Activated CD4-positive, alpha-beta T cell treated with anti-CD3 and anti-CD28 coated beads for 36 hours (primary cell): ENCODE data around the gene NID2. TPM values are rescaled to one million over a fixed set of nuclear protein-coding genes. Genes with fewer than 3 reads are reported as not detected.

ENCODE experiments used
- ATAC-seq: fragments of 200-7000 bp; cut with Tn5 transposase; one replicate; pipeline ENCODE4 v1.10.0; 2021; ENCODE audit warnings: mild to moderate bottlenecking, moderate library complexity
- CTCF ChIA-PET: fragments of 350-600 bp; sonication (Branson Sonifier 250); formaldehyde crosslinking; loops from one replicate; lab custom pipeline; 2021; ENCODE audit warnings: antibody characterized with exemption; lab: Charles Lee
- POLR2A ChIA-PET: fragments of 350-600 bp; sonication (Branson Sonifier 250); formaldehyde crosslinking; loops from one replicate; lab custom pipeline; 2021; ENCODE audit warnings: antibody characterized with exemption, inconsistent platforms; lab: Charles Lee
- DNase-seq: peaks from one replicate; pipeline ENCODE4 v3.0.0-alpha.2; 2020
- H3K27ac Mint-ChIP-seq: one replicate; pipeline ENCODE4 v1.8.0; 2021; ENCODE audit warnings: mixed read lengths
- H3K27me3 Mint-ChIP-seq: one replicate; pipeline ENCODE4 v1.8.0; 2021; ENCODE audit warnings: mixed read lengths
- H3K36me3 Mint-ChIP-seq: one replicate; pipeline ENCODE4 v1.8.0; 2021; ENCODE audit warnings: low read depth, mixed read lengths
- H3K4me1 Mint-ChIP-seq: one replicate; pipeline ENCODE4 v1.8.0; 2021; ENCODE audit warnings: mixed read lengths
- H3K4me3 Mint-ChIP-seq: one replicate; pipeline ENCODE4 v1.8.0; 2021; ENCODE audit warnings: mild to moderate bottlenecking, moderate library complexity, mixed read lengths
- H3K9me3 Mint-ChIP-seq: one replicate; pipeline ENCODE4 v1.8.0; 2021; ENCODE audit warnings: low read depth, mixed read lengths
- intact Hi-C, 2 experiments: fragments of 100-400 bp; cut with DNase I in 1 of 2; cut with micrococcal nuclease in 1 of 2; formaldehyde crosslinking; loops; one replicate each; pipeline versions ENCODE4 v1.14.2 to v1.15.1; 2022 to 2024; cut with DNase I, micrococcal nuclease
- total RNA-seq, 2 experiments: library from RNA; stranded (reverse); gene quantifications; one replicate each; pipeline ENCODE4 v1.2.3, GENCODE V29; 2021

Gene NID2
- total RNA-seq, 2 experiments from 2014 or later: not detected

GRCh38 chr14:51998348-51998747 is 70.5 kb downstream of the NID2 start:
- intact Hi-C loops: loop anchor here (5.0 to 10.0 kb wide), 2 partner anchors 274 to 696 kb away; partner anchors contain the start of gene ERO1A (in 1 of the 2)
- H3K4me1 Mint-ChIP-seq: peaks cover 20% of the 10 kb centered on the region
- peaks cover 52% of the 10 kb centered on the region for H3K36me3 Mint-ChIP-seq
- no peaks in the 10 kb centered on the region for H3K27me3 Mint-ChIP-seq
- CTCF ChIA-PET: interaction anchor here (0.7 to 0.9 kb wide), 3 partner anchors 8 to 134 kb away, joined by 3 to 4 read pairs (median 3); no protein-coding TSS in a partner anchor
- no peak overlapping the region for H3K27ac Mint-ChIP-seq
- DNase-seq (no peak), ATAC-seq (no peak)
- POLR2A ChIA-PET: no interaction called here
- H3K9me3 Mint-ChIP-seq: no peaks in the 10 kb centered on the region
- H3K4me3 Mint-ChIP-seq: no peak overlapping the region

DNA sequence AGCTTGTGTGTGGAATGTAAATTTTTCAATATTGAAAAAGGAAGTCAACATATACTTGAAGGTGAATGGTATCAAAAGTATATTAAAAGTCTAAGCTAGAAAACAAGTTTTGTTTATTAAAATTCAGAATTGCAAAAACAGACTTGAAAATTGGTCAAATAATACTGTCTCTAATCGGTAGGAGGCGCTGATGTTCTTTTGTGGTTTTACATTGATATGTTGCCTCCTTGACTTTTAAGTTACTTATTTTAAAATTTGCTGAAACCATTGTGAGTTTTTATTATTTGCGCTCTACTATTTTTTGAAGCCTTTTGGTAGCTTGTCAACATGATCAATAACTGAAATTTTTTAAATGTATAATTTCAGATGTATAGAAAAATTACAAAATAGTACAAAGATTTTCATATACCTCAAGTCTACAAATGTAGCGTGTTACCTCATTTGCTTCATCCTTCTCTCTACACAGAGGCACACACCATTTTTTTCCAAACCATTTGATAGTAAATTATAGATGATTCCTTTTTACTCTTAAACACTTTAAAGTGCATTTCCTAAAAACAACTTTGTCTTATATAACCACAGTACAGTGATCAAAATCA is 72.6 kb downstream of the NID2 start:
- H3K4me1 Mint-ChIP-seq: peaks cover 35% of the 10 kb centered on the region
- no peaks in the 10 kb centered on the region for H3K27me3 Mint-ChIP-seq
- intact Hi-C loops: loop anchor here (1.0 to 10.0 kb wide), 7 partner anchors 75 to 699 kb away; partner anchors contain the start of gene ERO1A (in 1 of the 2)
- DNase-seq (no peak), ATAC-seq (no peak)
- ChIA-PET CTCF (interaction anchor here (0.6 to 3.2 kb wide), 37 partner anchors 8 to 559 kb away, joined by 3 to 22 read pairs (median 4); no protein-coding TSS in a partner anchor), POLR2A (no interaction called here)
- no peak overlapping the region for H3K4me3 Mint-ChIP-seq
- no peaks in the 10 kb centered on the region for H3K9me3 Mint-ChIP-seq
- H3K36me3 Mint-ChIP-seq: peaks cover 46% of the 10 kb centered on the region
- no peak overlapping the region for H3K27ac Mint-ChIP-seq

DNA sequence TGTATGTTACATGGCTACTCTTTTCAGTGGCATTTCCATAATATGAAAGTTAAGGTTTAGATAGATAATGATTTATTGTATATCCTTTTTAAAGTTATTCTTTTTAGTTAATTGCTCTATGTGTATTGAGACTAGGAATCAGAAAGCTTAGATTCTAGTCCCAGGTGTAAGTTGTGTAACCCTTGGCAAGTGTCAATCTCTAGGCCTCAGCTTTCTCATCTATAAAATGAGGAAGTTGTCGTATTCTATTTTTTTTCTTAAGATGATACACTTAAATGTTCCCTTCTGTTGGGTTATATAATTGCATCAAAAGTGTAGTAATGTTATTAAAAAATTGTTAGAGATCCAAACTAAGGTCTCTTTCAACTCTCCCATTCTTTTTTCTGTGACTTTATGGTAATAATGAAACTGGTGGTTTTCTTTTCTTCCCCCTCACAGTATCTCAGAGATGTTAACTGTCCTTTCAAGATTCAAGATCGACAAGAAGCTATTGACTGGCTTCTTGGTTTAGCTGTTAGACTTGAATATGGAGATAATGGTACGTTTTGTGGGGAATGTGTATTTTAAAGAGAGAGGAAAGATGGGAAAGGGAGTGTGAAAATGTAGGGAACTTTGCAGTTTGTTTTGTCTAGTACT is 75.5 kb downstream of the NID2 start:
- Mint-ChIP-seq H3K4me3 (no peak overlapping the region), H3K27me3 (no peaks in the 10 kb centered on the region), H3K9me3 (no peaks in the 10 kb centered on the region), H3K4me1 (peaks cover 49% of the 10 kb centered on the region), H3K36me3 (peaks cover 41% of the 10 kb centered on the region), H3K27ac (peak overlapping the region; percentile 35)
- ChIA-PET CTCF (interaction anchor here (0.7 to 4.1 kb wide), 7 partner anchors 10 to 280 kb away, joined by 3 to 20 read pairs (median 9); no protein-coding TSS in a partner anchor), POLR2A (no interaction called here)
- no peak for DNase-seq
- ATAC-seq: no peak
- intact Hi-C loops: loop anchor here in 1 of 2 experiments (10.0 kb wide), 1 partner anchor 701 kb away; the partner anchor contains the start of gene ERO1A

GRCh38 chr14:51990488-51990887 is 78.4 kb downstream of the NID2 start:
- Mint-ChIP-seq H3K27me3 (no peaks in the 10 kb centered on the region), H3K9me3 (no peaks in the 10 kb centered on the region), H3K4me1 (peaks cover 43% of the 10 kb centered on the region), H3K27ac (no peak overlapping the region), H3K36me3 (peaks cover 25% of the 10 kb centered on the region), H3K4me3 (peak overlapping the region; percentile 100)
- intact Hi-C loops: loop anchor here in 1 of 2 experiments (10.0 kb wide), 1 partner anchor 704 kb away; the partner anchor contains the start of gene ERO1A
- ChIA-PET POLR2A (no interaction called here), CTCF (interaction anchor here (0.6 to 4.1 kb wide), 2 partner anchors 11 to 13 kb away, joined by 3 to 20 read pairs; no protein-coding TSS in a partner anchor)
- ATAC-seq: no peak
- no peak for DNase-seq

DNA sequence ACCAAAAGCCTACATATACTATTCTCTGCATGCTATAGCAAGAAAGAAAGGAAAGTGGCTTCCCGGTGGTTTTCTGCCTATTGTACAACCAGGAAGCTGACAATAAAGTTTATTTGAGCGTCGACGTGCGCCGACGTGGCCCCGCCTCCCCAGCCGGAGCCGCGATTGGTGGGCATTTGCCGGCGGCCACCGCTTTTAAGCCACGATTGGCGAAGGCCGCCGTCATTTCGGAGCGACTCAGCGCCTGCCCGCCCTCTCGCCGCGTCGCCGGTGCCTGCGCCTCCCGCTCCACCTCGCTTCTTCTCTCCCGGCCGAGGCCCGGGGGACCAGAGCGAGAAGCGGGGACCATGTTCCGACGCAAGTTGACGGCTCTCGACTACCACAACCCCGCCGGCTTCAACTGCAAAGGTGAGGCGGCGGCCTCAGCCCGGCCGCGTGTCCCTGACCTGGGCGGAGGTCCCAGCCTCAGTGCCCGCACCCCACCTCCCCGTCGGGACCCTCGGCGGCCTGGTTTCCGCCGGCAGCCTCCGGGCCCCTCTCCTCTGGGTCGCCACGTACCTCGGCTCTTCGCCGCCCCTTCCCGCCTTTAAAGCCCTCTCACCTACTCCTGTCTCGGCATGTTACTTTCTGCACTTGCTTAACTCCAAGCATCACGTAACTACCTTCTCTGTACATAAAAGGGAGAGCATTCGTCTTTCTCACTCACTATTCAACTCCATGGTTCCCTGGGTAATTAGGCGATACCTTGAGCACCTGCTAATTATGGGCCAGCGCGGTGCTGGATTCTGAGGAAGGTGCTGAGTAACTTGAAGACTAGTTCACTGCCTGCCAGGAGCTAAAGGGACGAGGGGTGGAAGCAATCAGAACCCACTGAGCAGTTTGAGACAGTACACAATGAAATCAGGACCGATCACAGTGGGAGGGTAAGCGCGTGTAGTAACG is 79.3 kb downstream of the NID2 start, which contains the start of gene RTRAF:
RTRAF (plus strand) TSS at position 254 of the 942 bp plus-strand sequence; CDS start at position 348, 94 bp downstream.
- H3K27me3 Mint-ChIP-seq: no peaks in the 10 kb centered on the region
- peaks cover 40% of the 10 kb centered on the region for H3K4me1 Mint-ChIP-seq
- H3K27ac Mint-ChIP-seq: peak within 1 kb of the TSS; percentile 98
- H3K4me3 Mint-ChIP-seq: peak within 1 kb of the TSS; percentile 100
- intact Hi-C loops: loop anchor here (1.0 to 10.0 kb wide), 10 partner anchors 116 to 895 kb away; partner anchors contain the start of genes FRMD6 (in 2 of the 2), ERO1A (in 1 of the 2), GPR137C (in 1 of the 2) and TMX1 (in 1 of the 2)
- no peaks in the 10 kb centered on the region for H3K9me3 Mint-ChIP-seq
- ChIA-PET CTCF (interaction anchor here (0.6 to 4.1 kb wide), 2 partner anchors 10 to 12 kb away, joined by 3 to 20 read pairs; no protein-coding TSS in a partner anchor), POLR2A (no interaction called here)
- peak; percentile 96 for DNase-seq
- H3K36me3 Mint-ChIP-seq: peaks cover 18% of the 10 kb centered on the region
- ATAC-seq: peak; percentile 97

- Mint-ChIP-seq H3K9me3 (no peaks in the 10 kb centered on the region), H3K27me3 (no peaks in the 10 kb centered on the region), H3K36me3 (peaks cover 10% of the 10 kb centered on the region), H3K27ac (peak overlapping the region; percentile 93), H3K4me3 (peak overlapping the region; percentile 100), H3K4me1 (peaks cover 30% of the 10 kb centered on the region)
- ChIA-PET CTCF (interaction anchor here (0.9 to 2.3 kb wide), 4 partner anchors 8 to 100 kb away, joined by 3 to 6 read pairs (median 4); no protein-coding TSS in a partner anchor), POLR2A (no interaction called here)
- ATAC-seq (no peak), DNase-seq (no peak)
- intact Hi-C loops: loop anchor here (5.0 to 10.0 kb wide), 4 partner anchors 141 to 893 kb away; partner anchors contain the start of genes FRMD6 (in 1 of the 2) and TRIM9 (in 1 of the 2)
These were observed 80.6 kb downstream of the NID2 start for GRCh38 chr14:51988221-51988620.

DNA sequence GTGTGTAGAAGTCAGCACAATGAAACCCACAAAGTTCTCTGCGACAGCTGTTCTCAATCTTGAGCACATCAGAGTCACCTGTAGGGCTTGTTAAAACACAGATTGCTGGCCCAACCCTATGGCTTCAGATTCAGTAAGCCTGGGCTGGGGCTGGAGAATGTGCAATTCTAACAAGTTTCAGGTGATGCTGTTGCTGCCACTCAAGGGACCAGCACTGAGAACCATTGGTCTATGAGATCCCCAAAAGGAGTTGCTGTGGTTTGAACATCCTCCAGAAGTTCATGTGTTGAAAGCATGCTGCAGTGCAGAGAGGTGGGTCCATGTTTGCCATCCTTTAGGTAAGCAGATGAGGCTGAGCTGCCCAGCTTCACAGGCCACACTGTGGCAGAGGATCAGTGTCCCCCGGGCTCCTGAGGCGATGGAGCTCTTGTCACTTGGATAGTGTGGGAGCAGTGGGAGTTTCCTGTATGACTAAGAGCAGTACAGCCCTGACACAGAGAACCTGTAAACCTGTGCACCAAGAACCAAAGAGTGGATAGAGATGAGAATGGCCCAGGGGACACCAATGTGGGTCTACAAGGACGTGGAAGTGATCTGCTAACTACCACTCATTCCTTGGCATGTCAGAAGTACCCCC is 87.5 kb downstream of the NID2 start:
- Mint-ChIP-seq H3K27ac (no peak overlapping the region), H3K4me3 (no peak overlapping the region), H3K4me1 (peaks cover 9% of the 10 kb centered on the region), H3K27me3 (peaks cover 1% of the 10 kb centered on the region), H3K36me3 (no peaks in the 10 kb centered on the region), H3K9me3 (no peaks in the 10 kb centered on the region)
- ChIA-PET CTCF (interaction anchor here (0.6 to 9.0 kb wide), 3 partner anchors 14 to 327 kb away, joined by 3 to 92 read pairs (median 22); no protein-coding TSS in a partner anchor), POLR2A (no interaction called here)
- intact Hi-C loops: loop anchor here (10.0 kb wide), 3 partner anchors 327 to 887 kb away; partner anchors contain the start of genes FRMD6 (in 1 of the 2) and TRIM9 (in 1 of the 2)
- peak; percentile 61 for ATAC-seq
- DNase-seq: peak; percentile 15

DNA sequence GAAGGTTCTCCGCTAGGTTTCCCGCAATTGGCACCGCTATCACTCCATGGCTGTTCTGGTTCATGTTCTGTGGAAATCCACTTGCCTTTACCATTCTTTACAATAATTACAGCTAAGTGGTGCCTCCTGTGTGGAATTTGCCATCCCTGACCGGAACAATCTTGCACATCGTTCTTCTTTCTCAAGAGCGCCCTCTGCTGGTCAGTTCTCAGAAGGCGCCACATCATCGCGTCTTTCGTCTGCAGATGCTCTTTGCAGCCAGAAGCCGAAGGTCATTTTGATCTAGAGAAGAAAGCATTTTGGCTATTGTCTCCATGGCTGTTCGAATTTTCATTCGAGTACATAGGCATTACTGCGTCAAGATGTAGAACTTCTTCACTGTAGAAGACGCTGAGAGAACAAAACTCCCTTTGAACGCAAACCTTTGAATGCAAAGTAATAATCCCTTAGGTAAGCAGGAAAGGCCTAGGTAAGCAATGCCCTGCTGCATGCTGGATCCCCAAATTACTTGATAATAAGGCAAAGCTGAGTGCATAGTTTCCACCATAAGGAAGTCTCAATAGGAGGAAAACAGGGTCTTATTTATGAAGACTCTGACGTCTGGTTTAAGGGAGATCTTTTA is 89.7 kb downstream of the NID2 start:
- no peaks in the 10 kb centered on the region for H3K9me3 Mint-ChIP-seq
- intact Hi-C loops: loop anchor here (1.0 to 5.0 kb wide), 5 partner anchors 117 to 697 kb away; partner anchors contain the start of gene GNG2 (in 2 of the 2)
- H3K27me3 Mint-ChIP-seq: peaks cover 1% of the 10 kb centered on the region

GRCh38 chr14:51978681-51979085 is 90.2 kb downstream of the NID2 start:
- Mint-ChIP-seq H3K36me3 (no peaks in the 10 kb centered on the region), H3K4me1 (peaks cover 9% of the 10 kb centered on the region), H3K9me3 (no peaks in the 10 kb centered on the region), H3K4me3 (no peak overlapping the region), H3K27ac (no peak overlapping the region), H3K27me3 (peaks cover 1% of the 10 kb centered on the region)
- intact Hi-C loops: loop anchor here (1.0 to 5.0 kb wide), 5 partner anchors 116 to 696 kb away; partner anchors contain the start of gene GNG2 (in 2 of the 2)
- ChIA-PET CTCF (interaction anchor here (0.6 to 9.0 kb wide), 45 partner anchors 9 to 574 kb away, joined by 3 to 92 read pairs (median 4); partner anchors contain the start of genes GNG2, GPR137C and TXNDC16), POLR2A (interaction anchor here (0.6 kb wide), 2 partner anchors 97 to 115 kb away, joined by 3 read pairs; no protein-coding TSS in a partner anchor)
- DNase-seq (no peak), ATAC-seq (no peak)

More for the DNA sequence above, 89.7 kb downstream of the NID2 start:
- ChIA-PET CTCF (interaction anchor here (0.6 to 9.0 kb wide), 52 partner anchors 9 to 573 kb away, joined by 3 to 92 read pairs (median 4); partner anchors contain the start of genes GNG2, GPR137C and TXNDC16), POLR2A (interaction anchor here (0.6 kb wide), 1 partner anchor 97 kb away, joined by 3 read pairs; no protein-coding TSS in a partner anchor)
- DNase-seq (peak; percentile 90), ATAC-seq (peak; percentile 67)
- Mint-ChIP-seq H3K27ac (no peak overlapping the region), H3K36me3 (no peaks in the 10 kb centered on the region), H3K4me3 (no peak overlapping the region), H3K4me1 (peaks cover 9% of the 10 kb centered on the region)
